NCI-H526 treated with DMSO at 0.1 percent for 48 hours (cell line): ENCODE measurements around the gene NUTM2B.
"Not testable (repeated sequence)": the region's sequence is repeated elsewhere in the genome, so short reads cannot be mapped to it uniquely, and the experiment has no call there.

Experiments used
- DNase-seq: peaks from one replicate; lab custom pipeline; 2025; lab: John Stamatoyannopoulos, UW

Gene NUTM2B

DNA sequence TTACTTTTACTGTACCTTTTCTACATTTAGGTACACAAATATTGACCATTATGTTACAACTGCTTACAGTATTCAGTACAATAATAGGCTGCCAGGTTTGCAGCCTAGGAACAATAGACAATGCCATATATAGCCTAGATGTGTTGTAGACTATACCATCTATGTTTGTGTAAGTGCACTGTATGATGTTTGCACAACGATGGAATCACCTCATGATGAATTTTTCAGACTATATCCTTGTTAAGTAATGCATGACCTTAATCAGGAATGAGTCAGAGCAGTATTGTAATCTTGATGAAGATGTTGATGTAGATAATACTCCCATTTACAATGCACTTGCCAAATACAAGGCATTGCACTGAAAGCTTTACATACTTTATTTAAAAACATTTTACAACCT is 23.6 kb downstream of the NUTM2B start:
- not testable (repeated sequence) for DNase-seq

DNA sequence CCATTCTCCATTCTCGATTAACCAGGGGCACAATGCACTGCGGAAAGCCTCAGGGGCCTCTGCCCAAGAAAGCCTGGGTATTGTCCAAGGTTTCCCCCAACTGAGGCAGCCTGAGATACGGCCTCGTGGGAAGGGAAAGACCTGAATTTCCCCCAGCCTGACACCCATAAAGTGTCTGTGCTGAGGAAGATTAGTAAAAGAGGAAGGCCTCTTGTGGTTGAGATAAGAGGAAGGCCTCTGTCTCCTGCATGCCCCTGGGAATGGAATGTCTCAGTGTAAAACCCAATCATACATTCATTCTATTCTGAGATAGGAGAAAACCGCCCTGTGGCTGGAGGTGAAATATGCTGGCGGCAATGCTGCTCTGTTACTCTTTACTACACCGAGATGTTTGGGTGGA is 41.8 kb downstream of the NUTM2B start:
- DNase-seq: not testable (repeated sequence)

- DNase-seq: not testable (repeated sequence)
Observed at GRCh38 chr10:79748510-79748909, 45.5 kb downstream of the NUTM2B start.

GRCh38 chr10:79753601-79754000 is 50.6 kb downstream of the NUTM2B start:
- DNase-seq: not testable (repeated sequence)

DNA sequence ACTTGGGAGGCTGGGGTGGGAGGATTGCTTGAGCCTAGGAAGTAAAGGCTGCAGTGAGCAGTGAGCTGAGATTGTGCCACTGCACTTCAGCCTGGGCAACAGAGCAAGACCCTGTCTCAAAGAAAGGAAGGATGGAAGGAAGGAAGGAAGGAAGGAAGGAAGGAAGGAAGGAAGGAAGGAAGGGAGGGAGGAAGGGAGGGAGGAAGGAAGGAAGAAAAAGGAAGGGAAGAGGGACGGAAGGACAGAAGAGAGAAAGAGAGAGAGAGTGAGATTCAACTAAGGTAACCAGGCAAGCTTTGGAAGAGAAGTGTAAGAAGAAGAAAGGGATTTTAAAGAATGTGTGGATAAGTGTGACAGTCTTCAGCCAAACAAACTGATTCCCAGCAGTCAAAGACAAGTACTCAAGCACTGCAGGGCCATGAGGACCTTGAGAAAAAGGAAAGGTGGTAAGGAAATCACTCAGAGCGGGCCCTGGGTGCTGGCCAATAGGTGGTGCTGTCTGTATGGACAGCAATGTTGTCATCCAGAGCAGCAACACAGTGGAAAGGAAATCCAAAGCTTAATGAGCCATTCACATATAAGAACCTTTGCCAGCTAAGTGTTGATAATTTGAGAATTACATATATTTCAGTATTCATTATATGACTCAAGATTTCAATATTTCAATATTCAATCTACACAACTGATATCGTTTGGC is 55.4 kb downstream of the NUTM2B start:
- not testable (repeated sequence) for DNase-seq
